A549 (cell line): Measurements from ENCODE around the gene LRRC4.

Experiments
- CEBPB ChIP-seq, 2 experiments: fragments of >200 bp in 1 of 2; sonication (Bioruptor Twin) in 1 of 2; formaldehyde crosslinking in 1 of 2; IDR thresholded peaks; 2 replicates each; pipeline ENCODE4 v1.6.1; 2012 to 2016
- CHD4 ChIP-seq: fragments of 200-600 bp; sonication (generic); IDR thresholded peaks from 2 replicates; pipeline ENCODE4 v1.6.1; 2016; ENCODE audit warnings: antibody characterized with exemption, mild to moderate bottlenecking, borderline replicate concordance
- JUN ChIP-seq, 2 experiments: fragments of >200 bp; sonication (Bioruptor Twin); formaldehyde crosslinking; IDR thresholded peaks; 2 replicates in 1 of 2; 3 replicates in 1 of 2; pipeline ENCODE4 v1.6.1; 2016 to 2017
- KDM1A ChIP-seq: fragments of 200-600 bp; sonication (generic); IDR thresholded peaks from 2 replicates; pipeline ENCODE4 v1.6.1; 2016; ENCODE audit warnings: low read depth, mild to moderate bottlenecking
- NPAS2 ChIP-seq: fragments of 250-450 bp; sonication (Bioruptor Pico); IDR thresholded peaks from 2 replicates; pipeline ENCODE4 v1.8.0; 2022; ENCODE audit warnings: mild to moderate bottlenecking, moderate library complexity, borderline replicate concordance
- POLR2A ChIP-seq: IDR thresholded peaks from 2 replicates; pipeline ENCODE4 v1.6.1; 2012; ENCODE audit warnings: mild to moderate bottlenecking, low read length
- RFX5 ChIP-seq: fragments of 450-650 bp; IDR thresholded peaks from 2 replicates; pipeline ENCODE4 v1.7.1; 2014; ENCODE audit warnings: antibody characterized with exemption, mild to moderate bottlenecking, moderate library complexity
- RNF2 ChIP-seq: fragments of 200-600 bp; sonication (generic); IDR thresholded peaks from 2 replicates; pipeline ENCODE4 v1.6.1; 2016; ENCODE audit warnings: low read depth, mild to moderate bottlenecking, antibody characterized with exemption, moderate library complexity, borderline replicate concordance
- SMC3 ChIP-seq: fragments of >200 bp; sonication (Bioruptor Twin); formaldehyde crosslinking; IDR thresholded peaks from 3 replicates; pipeline ENCODE4 v1.6.1; 2018; ENCODE audit warnings: inconsistent platforms
- SREBF2 ChIP-seq: fragments of 450-650 bp; IDR thresholded peaks from 2 replicates; pipeline ENCODE4 v1.6.1; 2014; ENCODE audit warnings: mild to moderate bottlenecking, moderate library complexity
- TF ChIP-seq, protein P1 (sequence below): IDR thresholded peaks from 2 replicates; pipeline ENCODE4 v1.6.1; 2012
- TF ChIP-seq, protein P2 (sequence below): fragments of >200 bp; sonication (Bioruptor Twin); formaldehyde crosslinking; IDR thresholded peaks from 3 replicates; pipeline ENCODE4 v1.5.1; 2016

DNA sequence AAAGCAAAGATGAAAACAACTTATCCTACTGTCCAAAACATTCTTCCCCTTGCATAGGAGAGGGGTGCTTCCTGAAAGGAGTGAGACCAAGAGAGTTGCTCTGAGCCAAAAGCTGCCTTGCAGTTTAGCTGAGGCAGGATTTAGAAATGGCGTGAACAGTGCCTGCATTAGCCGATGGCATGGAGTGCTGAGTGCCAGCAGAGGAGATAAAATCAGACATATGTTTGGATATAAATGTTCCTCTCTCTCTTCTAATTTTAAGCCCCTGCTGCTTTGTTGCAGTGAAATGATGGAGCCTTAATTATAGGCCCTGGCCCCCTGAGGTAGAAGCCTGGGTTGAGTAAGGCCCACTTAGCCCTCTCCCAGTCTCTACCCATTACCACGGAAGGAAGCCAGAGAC, 7.1 kb downstream of the LRRC4 start:
- TF ChIP-seq CEBPB (IDR thresholded peaks at IDR 0.05) (no peak), RNF2 (no peak), POLR2A (no peak), CHD4 (no peak), SMC3 (no peak), KDM1A (no peak), NPAS2 (CRISPR knock-in tag) (no peak), JUN (IDR thresholded peaks at IDR 0.05) (no peak), RFX5 (no peak), SREBF2 (no peak)
- TF ChIP-seq, protein P1, sequence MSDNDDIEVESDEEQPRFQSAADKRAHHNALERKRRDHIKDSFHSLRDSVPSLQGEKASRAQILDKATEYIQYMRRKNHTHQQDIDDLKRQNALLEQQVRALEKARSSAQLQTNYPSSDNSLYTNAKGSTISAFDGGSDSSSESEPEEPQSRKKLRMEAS: no peak
- TF ChIP-seq, protein P2, sequence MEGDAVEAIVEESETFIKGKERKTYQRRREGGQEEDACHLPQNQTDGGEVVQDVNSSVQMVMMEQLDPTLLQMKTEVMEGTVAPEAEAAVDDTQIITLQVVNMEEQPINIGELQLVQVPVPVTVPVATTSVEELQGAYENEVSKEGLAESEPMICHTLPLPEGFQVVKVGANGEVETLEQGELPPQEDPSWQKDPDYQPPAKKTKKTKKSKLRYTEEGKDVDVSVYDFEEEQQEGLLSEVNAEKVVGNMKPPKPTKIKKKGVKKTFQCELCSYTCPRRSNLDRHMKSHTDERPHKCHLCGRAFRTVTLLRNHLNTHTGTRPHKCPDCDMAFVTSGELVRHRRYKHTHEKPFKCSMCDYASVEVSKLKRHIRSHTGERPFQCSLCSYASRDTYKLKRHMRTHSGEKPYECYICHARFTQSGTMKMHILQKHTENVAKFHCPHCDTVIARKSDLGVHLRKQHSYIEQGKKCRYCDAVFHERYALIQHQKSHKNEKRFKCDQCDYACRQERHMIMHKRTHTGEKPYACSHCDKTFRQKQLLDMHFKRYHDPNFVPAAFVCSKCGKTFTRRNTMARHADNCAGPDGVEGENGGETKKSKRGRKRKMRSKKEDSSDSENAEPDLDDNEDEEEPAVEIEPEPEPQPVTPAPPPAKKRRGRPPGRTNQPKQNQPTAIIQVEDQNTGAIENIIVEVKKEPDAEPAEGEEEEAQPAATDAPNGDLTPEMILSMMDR: no peak
